Stomach (tissue), 4 donors: ENCODE measurements around the gene EXOSC5.

Source experiments
- EP300 ChIP-seq: sonication (generic); formaldehyde crosslinking; IDR thresholded peaks from one replicate; pipeline ENCODE4 v1.6.1; 2017; ENCODE audit warnings: antibody characterized with exemption
- POLR2A ChIP-seq, 4 donors: fragments of 450-650 bp; IDR thresholded peaks; one replicate each; pipeline ENCODE4 v1.6.1; 2016; ENCODE audit warnings: antibody characterized with exemption in 4 of 4, control low read depth in 2 of 4, mild to moderate bottlenecking in 1 of 4, moderate library complexity in 1 of 4
- POLR2AphosphoS5 ChIP-seq, 3 donors: sonication (generic); formaldehyde crosslinking; IDR thresholded peaks; one replicate each; pipeline ENCODE4 v1.6.1; 2016; ENCODE audit warnings: antibody characterized with exemption in 3 of 3
- TF ChIP-seq, protein P1 (sequence below), 7 experiments: fragments of 450-650 bp in 4 of 7; fragments of 200-600 bp in 3 of 7; sonication (generic) in 3 of 7; IDR thresholded peaks; one replicate each; pipeline ENCODE4 v1.5.1; 2016 to 2019; ENCODE audit warnings: antibody characterized with exemption in 7 of 7, control low read depth in 2 of 7, mild to moderate bottlenecking in 1 of 7

DNA sequence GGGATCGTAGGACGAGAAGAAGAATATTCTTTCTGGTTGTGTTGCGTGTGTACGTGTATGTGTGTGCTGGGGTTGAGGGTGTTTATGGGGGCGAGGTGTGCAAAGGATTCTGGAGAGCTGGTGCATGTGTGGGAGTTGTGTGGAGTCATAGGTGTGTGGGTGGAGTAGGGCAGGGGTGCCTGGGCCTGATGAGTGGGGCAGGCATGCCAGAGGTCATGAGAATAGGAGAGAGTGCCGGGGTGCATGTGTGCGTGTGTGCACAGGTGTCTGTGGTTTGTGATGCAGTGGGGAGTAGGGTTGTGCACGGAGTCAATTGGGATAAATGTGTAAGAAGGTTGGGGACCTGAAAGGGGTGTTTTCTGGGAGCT is 20.2 kb downstream of the EXOSC5 start:
- TF ChIP-seq, protein P1, sequence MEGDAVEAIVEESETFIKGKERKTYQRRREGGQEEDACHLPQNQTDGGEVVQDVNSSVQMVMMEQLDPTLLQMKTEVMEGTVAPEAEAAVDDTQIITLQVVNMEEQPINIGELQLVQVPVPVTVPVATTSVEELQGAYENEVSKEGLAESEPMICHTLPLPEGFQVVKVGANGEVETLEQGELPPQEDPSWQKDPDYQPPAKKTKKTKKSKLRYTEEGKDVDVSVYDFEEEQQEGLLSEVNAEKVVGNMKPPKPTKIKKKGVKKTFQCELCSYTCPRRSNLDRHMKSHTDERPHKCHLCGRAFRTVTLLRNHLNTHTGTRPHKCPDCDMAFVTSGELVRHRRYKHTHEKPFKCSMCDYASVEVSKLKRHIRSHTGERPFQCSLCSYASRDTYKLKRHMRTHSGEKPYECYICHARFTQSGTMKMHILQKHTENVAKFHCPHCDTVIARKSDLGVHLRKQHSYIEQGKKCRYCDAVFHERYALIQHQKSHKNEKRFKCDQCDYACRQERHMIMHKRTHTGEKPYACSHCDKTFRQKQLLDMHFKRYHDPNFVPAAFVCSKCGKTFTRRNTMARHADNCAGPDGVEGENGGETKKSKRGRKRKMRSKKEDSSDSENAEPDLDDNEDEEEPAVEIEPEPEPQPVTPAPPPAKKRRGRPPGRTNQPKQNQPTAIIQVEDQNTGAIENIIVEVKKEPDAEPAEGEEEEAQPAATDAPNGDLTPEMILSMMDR (IDR thresholded peaks at IDR 0.05) = no peak
- TF ChIP-seq POLR2AphosphoS5 (IDR thresholded peaks at IDR 0.05) = no peak
- no peak for TF ChIP-seq POLR2A (IDR thresholded peaks at IDR 0.05)
- TF ChIP-seq EP300 = no peak
